GM18502 (cell line): ENCODE data around the gene BAIAP2L1.
A peak's percentile ranks its signal among the peaks of the same experiment; 100 is the strongest.

Experiments used
- ATAC-seq: cut with Tn5 transposase; IDR thresholded peaks from one replicate; pipeline ENCODE4 v1.9.1; 2021; ENCODE audit warnings: mild to moderate bottlenecking; ENCODE audit not compliant: unreplicated experiment, poor library complexity

BAIAP2L1 gene

GRCh38 chr7:98297626-98298286, 103.1 kb downstream of the BAIAP2L1 start:
- no peak for ATAC-seq

- no peak for ATAC-seq
These were observed 104.1 kb downstream of the BAIAP2L1 start for GRCh38 chr7:98296833-98297232.

- no peak for ATAC-seq
These were observed 105.3 kb downstream of the BAIAP2L1 start for GRCh38 chr7:98295467-98296192.

- peak; percentile 65 for ATAC-seq
These were observed 106.0 kb downstream of the BAIAP2L1 start for GRCh38 chr7:98294798-98295382.

GRCh38 chr7:98294326-98294725, 106.6 kb downstream of the BAIAP2L1 start:
- no peak for ATAC-seq

GRCh38 chr7:98293746-98294145, 107.1 kb downstream of the BAIAP2L1 start:
- no peak for ATAC-seq

GRCh38 chr7:98293265-98293664, 107.6 kb downstream of the BAIAP2L1 start:
- ATAC-seq: no peak

- no peak for ATAC-seq
These were observed 109.2 kb downstream of the BAIAP2L1 start for GRCh38 chr7:98291717-98292116.

GRCh38 chr7:98289333-98289875, 111.5 kb downstream of the BAIAP2L1 start:
- ATAC-seq: no peak

GRCh38 chr7:98288064-98288823, 112.6 kb downstream of the BAIAP2L1 start:
- ATAC-seq: no peak

GRCh38 chr7:98287486-98287959, 113.4 kb downstream of the BAIAP2L1 start:
- no peak for ATAC-seq

GRCh38 chr7:98286701-98287485, 114.0 kb downstream of the BAIAP2L1 start:
- no peak for ATAC-seq

GRCh38 chr7:98286093-98286539, 114.8 kb downstream of the BAIAP2L1 start:
- ATAC-seq: no peak

- ATAC-seq: no peak
These were observed 115.5 kb downstream of the BAIAP2L1 start for GRCh38 chr7:98285157-98286092.

GRCh38 chr7:98284335-98285036, 116.4 kb downstream of the BAIAP2L1 start:
- ATAC-seq: no peak

- no peak for ATAC-seq
These were observed 117.0 kb downstream of the BAIAP2L1 start for GRCh38 chr7:98283887-98284222.

GRCh38 chr7:98283127-98283886, 117.6 kb downstream of the BAIAP2L1 start:
- ATAC-seq: no peak
